GM23248 (cell line): Measurements from ENCODE around the gene HOXC5. TPM values are rescaled to one million over a fixed set of nuclear protein-coding genes. Genes with fewer than 3 reads are reported as not detected.

Experiments used
- DNase-seq: peaks from one replicate; pipeline ENCODE4 v3.0.0-alpha.2; 2015
- H2AFZ ChIP-seq: fragments of 200-600 bp; sonication (generic); 2 replicates; pipeline ENCODE4 v1.6.1; 2016; ENCODE audit warnings: antibody characterized with exemption
- H3F3A ChIP-seq: fragments of 200-600 bp; sonication (generic); 2 replicates; pipeline ENCODE4 v1.6.1; 2016; ENCODE audit warnings: mild to moderate bottlenecking, antibody characterized with exemption, mixed run types; ENCODE audit not compliant: insufficient read depth
- H3K27ac ChIP-seq: fragments of 200-600 bp; sonication (generic); 2 replicates; pipeline ENCODE4 v1.5.1; 2016; ENCODE audit warnings: mild to moderate bottlenecking
- H3K27me3 ChIP-seq: fragments of 200-600 bp; sonication (generic); replicated peaks from 2 replicates; pipeline ENCODE4 v1.6.1; 2016; ENCODE audit warnings: mild to moderate bottlenecking; ENCODE audit not compliant: insufficient read depth
- H3K36me3 ChIP-seq: fragments of 200-600 bp; sonication (generic); 2 replicates; pipeline ENCODE4 v1.6.1; 2016; ENCODE audit warnings: low read depth, mild to moderate bottlenecking
- H3K4me1 ChIP-seq: fragments of 200-600 bp; sonication (generic); 2 replicates; pipeline ENCODE4 v1.6.1; 2016; ENCODE audit warnings: mild to moderate bottlenecking; ENCODE audit not compliant: insufficient read depth
- H3K4me2 ChIP-seq: fragments of 200-600 bp; sonication (generic); one replicate; pipeline ENCODE4 v1.6.1; 2016; ENCODE audit warnings: mild to moderate bottlenecking; ENCODE audit not compliant: unreplicated experiment
- H3K4me3 ChIP-seq: fragments of 200-600 bp; sonication (generic); 2 replicates; pipeline ENCODE4 v1.5.1; 2016; ENCODE audit warnings: mild to moderate bottlenecking
- H3K79me2 ChIP-seq: fragments of 200-600 bp; sonication (generic); 2 replicates; pipeline ENCODE4 v1.6.1; 2016; ENCODE audit warnings: mild to moderate bottlenecking; ENCODE audit not compliant: insufficient read depth
- H3K9ac ChIP-seq: fragments of 200-600 bp; sonication (generic); 2 replicates; pipeline ENCODE4 v1.6.1; 2016; ENCODE audit warnings: mild to moderate bottlenecking
- H3K9me2 ChIP-seq: fragments of 200-600 bp; sonication (generic); 2 replicates; pipeline ENCODE4 v1.6.1; 2016; ENCODE audit warnings: mixed run types, mild to moderate bottlenecking, moderate library complexity; ENCODE audit not compliant: insufficient read depth
- H3K9me3 ChIP-seq: fragments of 200-600 bp; sonication (generic); one replicate; pipeline ENCODE4 v1.6.1; 2017; ENCODE audit warnings: low read depth
- H4K20me1 ChIP-seq: fragments of 200-600 bp; sonication (generic); 2 replicates; pipeline ENCODE4 v1.6.0; 2016; ENCODE audit not compliant: insufficient read depth
- EZH2 ChIP-seq: fragments of 200-600 bp; sonication (generic); IDR thresholded peaks from 2 replicates; pipeline ENCODE4 v1.6.1; 2018; ENCODE audit warnings: antibody characterized with exemption, mild to moderate bottlenecking; ENCODE audit not compliant: insufficient read depth, poor library complexity, severe bottlenecking
- EZH2phosphoT487 ChIP-seq: fragments of 200-600 bp; sonication (generic); IDR thresholded peaks from 2 replicates; pipeline ENCODE4 v1.6.1; 2018; ENCODE audit warnings: antibody characterized with exemption, moderate library complexity, mild to moderate bottlenecking, low read depth; ENCODE audit not compliant: insufficient read depth
- WGBS, 2 experiments: methylation state at CpG; one replicate each; pipeline ENCODE4 v1.1.6; 2015 to 2017; ENCODE audit warnings: low lambda C conversion rate in 2 of 2, low coverage in 1 of 2; ENCODE audit errors: missing lambda C conversion rate in 2 of 2; 5-methylcytosine and 5-hydroxymethylcytosine counted together
- in situ Hi-C: fragments of 300-500 bp; cut with MboI; formaldehyde crosslinking; loops from 2 replicates; pipeline ENCODE4 v1.15.0; 2020
- polyA plus RNA-seq: library from polyadenylated mRNA; unstranded; fragments of >200 nt; fragmentation: Nextera tagmentation; extraction: Ambion mirVana; gene quantifications from 2 replicates; pipeline ENCODE4 v1.2.1, GENCODE V29; 2016
- total RNA-seq: library from RNA; depleted of rRNA; stranded (reverse); fragments of >200 nt; shearing (Covaris generic); gene quantifications from 2 replicates; pipeline ENCODE4 v1.2.3, GENCODE V29; 2014

Gene HOXC5
- total and polyA plus RNA-seq, 2 experiments from 2014 or later, result 0.65 to 1.8 TPM

DNA sequence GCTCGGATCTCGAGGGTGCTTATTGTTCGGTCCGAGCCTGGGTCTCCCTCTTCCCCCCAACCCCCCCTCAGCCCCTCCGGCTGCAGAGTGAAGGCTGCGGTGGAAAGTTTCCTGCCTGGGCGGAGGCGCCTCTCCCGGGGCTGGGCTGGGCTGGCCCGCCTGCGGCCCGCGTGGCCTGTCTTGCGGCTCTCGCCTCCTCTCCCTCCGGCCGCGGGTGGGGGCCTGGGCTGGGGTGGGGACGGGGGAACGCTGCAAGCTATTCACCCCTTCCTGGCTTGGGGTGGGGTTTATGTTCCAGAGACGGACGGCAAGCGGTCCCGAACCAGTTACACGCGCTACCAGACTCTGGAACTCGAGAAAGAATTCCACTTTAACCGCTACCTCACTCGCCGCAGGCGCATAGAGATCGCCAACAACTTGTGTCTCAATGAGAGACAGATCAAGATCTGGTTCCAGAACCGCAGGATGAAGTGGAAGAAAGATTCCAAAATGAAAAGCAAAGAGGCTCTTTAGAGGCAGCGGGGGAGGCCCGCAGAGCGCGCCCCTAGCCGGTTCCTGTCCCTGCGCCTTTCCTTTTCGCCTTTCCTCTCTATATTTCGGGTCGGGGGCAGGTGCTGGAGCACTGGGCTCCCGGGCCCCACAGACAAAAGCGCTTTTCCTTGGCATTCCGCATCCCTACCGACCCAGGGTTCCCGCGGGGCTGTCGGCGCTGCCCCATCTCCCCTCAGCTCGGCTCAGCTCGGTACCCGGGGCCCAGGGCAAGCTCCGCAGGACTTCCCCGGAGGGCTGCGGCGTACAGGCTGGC is 1.3 kb downstream of the HOXC5 start:
- H3K79me2 ChIP-seq, result peaks cover 69% of the 10 kb centered on the region
- DNase-seq, result peak; percentile 74
- TF ChIP-seq EZH2phosphoT487, result no peak
- TF ChIP-seq EZH2, result no peak
- peak overlapping the region; percentile 94 for H3K4me2 ChIP-seq
- peaks cover 28% of the 10 kb centered on the region for H3K4me1 ChIP-seq
- in situ Hi-C loops, result no loop called here
- H3K9me2 ChIP-seq, result no peaks in the 10 kb centered on the region
- peaks cover 16% of the 10 kb centered on the region; the same call in 1 of the 2 replicates for H3F3A ChIP-seq
- H4K20me1 ChIP-seq, result no peaks in the 10 kb centered on the region
- no peaks in the 10 kb centered on the region for H3K36me3 ChIP-seq
- peak overlapping the region; percentile 99 for H3K27ac ChIP-seq
- peak overlapping the region; percentile 72 for H3K4me3 ChIP-seq
- WGBS, 2 experiments, result 16 to 25% methylated on average over 39 to 57 of the region's 57 CpGs
- peak overlapping the region; percentile 97 for H3K9ac ChIP-seq
- peak overlapping the region; percentile 70 for H2AFZ ChIP-seq
- no peaks in the 10 kb centered on the region for H3K9me3 ChIP-seq
- no peaks in the 10 kb centered on the region for H3K27me3 ChIP-seq

GRCh38 chr12:54034785-54035310 is 2.0 kb downstream of the HOXC5 start:
- no peaks in the 10 kb centered on the region for H3K36me3 ChIP-seq
- DNase-seq, result peak; percentile 3
- peaks cover 16% of the 10 kb centered on the region; the same call in 1 of the 2 replicates for H3F3A ChIP-seq
- H3K9me2 ChIP-seq, result no peaks in the 10 kb centered on the region
- H3K79me2 ChIP-seq, result peaks cover 63% of the 10 kb centered on the region
- in situ Hi-C loops, result no loop called here
- peak overlapping the region; percentile 72 for H3K4me3 ChIP-seq
- H3K27me3 ChIP-seq, result no peaks in the 10 kb centered on the region
- peak overlapping the region; percentile 97 for H3K9ac ChIP-seq
- H4K20me1 ChIP-seq, result no peaks in the 10 kb centered on the region
- H3K4me1 ChIP-seq, result peaks cover 34% of the 10 kb centered on the region
- H3K9me3 ChIP-seq, result no peaks in the 10 kb centered on the region
- H3K27ac ChIP-seq, result no peak overlapping the region
- H3K4me2 ChIP-seq, result peak overlapping the region; percentile 94
- TF ChIP-seq EZH2, result no peak
- no peak for TF ChIP-seq EZH2phosphoT487
- peak overlapping the region; percentile 70 for H2AFZ ChIP-seq
- 57 to 67% methylated on average over 21 to 22 of the region's 22 CpGs for WGBS, 2 experiments

DNA sequence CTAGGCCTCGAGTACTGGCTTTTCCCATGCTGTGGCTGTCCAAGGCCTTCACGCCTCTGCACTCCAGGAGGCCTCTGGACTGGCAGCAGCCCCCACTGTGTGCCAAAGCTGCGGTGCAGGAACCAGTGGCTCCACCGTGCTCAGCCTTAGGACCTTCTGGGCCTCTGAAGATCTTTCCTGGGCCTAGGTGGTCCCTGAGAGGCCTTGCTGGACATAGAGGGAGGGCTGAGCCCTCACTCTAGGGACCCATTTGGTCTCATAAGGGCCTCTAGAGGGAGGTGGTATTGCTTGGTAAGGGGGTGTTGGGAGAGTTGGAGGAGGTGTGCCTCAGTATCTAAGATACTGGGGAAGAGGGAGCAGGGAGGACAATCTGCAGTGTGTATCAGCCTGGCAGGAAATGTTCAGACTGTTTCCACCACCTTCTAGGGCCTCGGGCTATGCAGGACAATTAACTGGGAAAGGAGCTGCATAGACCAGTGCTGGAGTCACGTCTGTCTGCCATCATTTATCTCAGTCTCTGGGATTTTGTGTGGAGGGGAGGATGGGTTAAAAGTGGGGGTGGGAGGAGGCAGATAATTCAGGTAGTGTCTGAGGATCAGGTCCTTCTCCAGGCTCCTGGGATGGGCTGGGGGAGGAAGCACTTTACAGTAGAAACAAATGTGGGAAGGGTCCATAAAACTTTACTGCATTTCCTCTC is 2.9 kb downstream of the HOXC5 start:
- Histone ChIP-seq H2AFZ (no peak overlapping the region), H3K9me2 (no peaks in the 10 kb centered on the region), H3K36me3 (no peaks in the 10 kb centered on the region), H3K9me3 (no peaks in the 10 kb centered on the region), H3K4me2 (no peak overlapping the region), H3K79me2 (peaks cover 55% of the 10 kb centered on the region), H3F3A (peaks cover 16% of the 10 kb centered on the region; the same call in 1 of the 2 replicates), H3K27ac (no peak overlapping the region), H3K4me3 (no peak overlapping the region), H3K9ac (no peak overlapping the region; the same call in 1 of the 2 replicates), H3K27me3 (no peaks in the 10 kb centered on the region), H4K20me1 (no peaks in the 10 kb centered on the region), H3K4me1 (peaks cover 27% of the 10 kb centered on the region)
- WGBS, 2 experiments, result 60 to 68% methylated on average over 6 of the region's 6 CpGs
- peak; percentile 20 for DNase-seq
- in situ Hi-C loops, result no loop called here
- TF ChIP-seq EZH2phosphoT487 (no peak), EZH2 (no peak)

GRCh38 chr12:54036620-54037359 is 3.9 kb downstream of the HOXC5 start:
- DNase-seq, result peak; percentile 89
- Histone ChIP-seq H3K79me2 (peaks cover 44% of the 10 kb centered on the region), H3K27ac (no peak overlapping the region), H3K27me3 (no peaks in the 10 kb centered on the region), H3K4me3 (no peak overlapping the region), H2AFZ (no peak overlapping the region), H3K9ac (no peak overlapping the region), H3K36me3 (no peaks in the 10 kb centered on the region), H3K9me2 (no peaks in the 10 kb centered on the region), H3K9me3 (no peaks in the 10 kb centered on the region), H3F3A (peaks cover 10% of the 10 kb centered on the region; the same call in 1 of the 2 replicates), H3K4me1 (peaks cover 20% of the 10 kb centered on the region), H3K4me2 (no peak overlapping the region), H4K20me1 (no peaks in the 10 kb centered on the region)
- in situ Hi-C loops, result no loop called here
- TF ChIP-seq EZH2 (no peak), EZH2phosphoT487 (no peak)
- WGBS, 2 experiments, result 77 to 78% methylated on average over 14 of the region's 14 CpGs
